Activated T-cell treated with anti-CD3 and anti-CD28 coated beads for 48 hours (primary cell): ENCODE measurements around the gene CLRN1.

Experiments
- DNase-seq: peaks from one replicate; pipeline ENCODE4 v3.0.0-alpha.2; 2020; ENCODE audit warnings: low read depth

CLRN1 gene

DNA sequence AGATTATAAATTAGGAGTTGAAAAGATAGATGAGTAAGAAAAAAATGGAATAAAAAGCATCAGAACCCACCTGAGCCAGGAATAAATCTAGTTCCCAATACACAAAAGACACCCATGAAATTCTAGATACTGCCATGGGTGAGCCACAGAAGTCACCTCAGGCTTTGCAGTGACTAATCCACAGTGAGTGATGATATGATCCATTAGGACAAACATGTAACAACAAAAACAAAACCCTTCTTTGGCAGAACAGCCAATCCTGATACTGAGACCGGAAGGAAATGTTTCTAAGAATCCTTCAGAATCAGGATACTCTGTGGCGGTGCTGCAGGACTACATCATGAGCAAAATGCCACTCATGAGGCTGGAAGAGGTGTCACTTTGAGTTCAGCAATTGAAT is 52.3 kb downstream of the CLRN1 start:
- no peak for DNase-seq

DNA sequence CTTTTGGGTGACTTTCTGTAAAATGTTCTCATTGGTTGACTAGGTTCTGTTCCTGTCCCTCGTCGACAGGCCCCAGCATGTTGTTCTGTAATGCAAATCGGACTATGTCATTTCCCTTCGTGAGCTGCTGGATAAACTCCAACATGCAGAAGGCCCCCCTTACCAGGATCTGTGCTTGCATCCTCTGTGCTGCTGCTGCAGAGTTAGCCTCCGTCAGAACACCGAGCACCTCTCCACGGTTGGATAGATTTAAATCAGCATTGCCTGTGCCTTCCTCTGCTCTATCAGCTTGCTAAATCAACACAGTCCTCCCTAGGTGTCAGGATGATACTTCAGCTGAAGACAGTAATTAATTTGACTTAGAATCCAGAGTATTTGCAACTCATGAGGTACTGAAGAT is 54.6 kb downstream of the CLRN1 start:
- DNase-seq: no peak

DNA sequence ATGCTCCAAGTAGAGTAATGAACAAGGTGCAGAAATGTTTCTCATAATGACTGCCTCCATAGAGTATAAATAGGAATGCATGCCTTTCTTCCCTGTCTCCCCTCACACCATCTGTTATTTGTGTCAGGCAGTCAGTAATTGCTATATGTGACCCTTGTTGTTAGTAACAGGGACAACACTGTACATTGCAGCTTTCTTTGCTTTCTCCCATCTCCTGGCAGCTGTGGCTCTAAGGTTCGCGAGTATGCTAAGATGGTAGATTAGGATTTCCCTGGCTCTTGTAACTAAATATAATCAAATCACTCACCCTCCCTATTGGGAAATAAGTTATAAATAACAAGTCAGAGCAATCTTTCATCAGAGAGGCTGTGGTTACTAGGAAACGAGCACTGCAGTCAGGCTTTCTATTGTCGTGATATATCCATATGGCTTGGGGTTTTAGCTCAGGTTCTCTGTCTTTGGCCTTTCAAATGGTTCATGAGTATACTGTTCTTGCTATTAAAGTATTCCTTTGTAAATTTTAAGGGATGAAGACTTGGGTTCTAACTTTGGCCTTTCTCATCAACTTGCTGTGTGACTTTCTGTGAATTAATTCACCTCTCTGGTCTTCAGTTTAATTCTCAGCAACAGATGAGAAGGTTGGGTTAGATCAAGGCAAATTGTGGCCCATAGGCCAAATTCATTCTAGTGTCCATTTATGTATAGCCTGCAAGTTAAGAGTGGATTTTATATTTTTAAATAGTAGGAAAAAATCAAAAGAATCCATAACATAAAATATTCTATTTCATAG is 59.2 kb downstream of the CLRN1 start:
- no peak for DNase-seq

DNA sequence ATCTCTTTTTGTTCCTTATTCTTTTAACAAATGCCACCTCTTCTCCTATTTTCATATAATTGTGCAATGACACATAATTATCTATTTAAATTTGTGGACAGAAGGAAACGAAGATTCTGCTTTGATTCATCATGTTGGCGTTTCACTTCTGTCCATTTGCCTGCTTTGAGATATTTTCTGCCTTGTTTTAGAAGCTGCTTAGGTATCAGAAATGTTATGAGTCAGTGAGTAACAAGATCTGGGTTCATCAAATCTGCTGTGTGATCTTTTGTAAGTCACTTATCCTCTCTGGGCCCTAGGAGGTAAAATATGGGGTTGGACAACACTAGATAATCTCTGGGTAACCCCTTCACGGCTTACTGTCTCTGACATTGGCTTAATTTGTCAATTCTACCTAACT is 60.0 kb downstream of the CLRN1 start:
- no peak for DNase-seq

DNA sequence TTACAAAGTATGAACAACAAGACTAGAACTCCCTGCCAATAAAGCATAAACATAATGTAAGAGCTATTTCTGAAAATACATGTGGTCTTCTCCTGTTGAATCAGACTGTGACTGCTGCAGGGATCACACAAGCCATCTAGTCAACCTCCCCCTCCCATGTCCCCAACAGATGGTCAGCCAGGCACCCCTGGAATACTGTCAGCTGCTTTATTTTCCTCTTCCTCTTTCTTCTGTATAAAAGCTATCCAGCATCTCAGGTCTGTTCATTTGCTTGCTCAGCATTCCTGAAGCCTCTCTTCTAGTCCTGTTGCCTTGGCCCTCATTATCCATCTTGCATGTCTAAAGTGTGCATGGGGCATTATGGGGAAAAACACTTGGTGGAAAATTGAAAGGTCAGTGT is 60.8 kb downstream of the CLRN1 start:
- DNase-seq: no peak

DNA sequence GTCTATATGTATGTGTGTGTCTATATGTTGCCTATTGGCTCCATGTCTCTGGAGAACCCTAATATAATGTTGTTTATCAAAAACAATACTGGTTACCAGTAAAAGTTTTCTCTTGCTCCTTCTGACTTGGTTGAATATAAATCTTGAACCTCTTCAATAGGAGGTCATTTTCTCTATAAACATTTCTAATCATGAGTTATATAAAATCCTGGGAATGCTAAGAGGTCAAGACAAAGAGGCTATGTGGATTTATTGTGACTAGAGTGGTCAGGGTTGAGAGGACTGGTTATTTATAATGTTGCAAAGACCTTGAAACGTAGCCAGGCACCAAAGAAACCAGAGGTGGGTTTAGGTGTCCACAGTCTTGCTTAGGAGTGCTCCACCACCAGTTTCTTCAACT is 66.1 kb downstream of the CLRN1 start:
- no peak for DNase-seq

DNA sequence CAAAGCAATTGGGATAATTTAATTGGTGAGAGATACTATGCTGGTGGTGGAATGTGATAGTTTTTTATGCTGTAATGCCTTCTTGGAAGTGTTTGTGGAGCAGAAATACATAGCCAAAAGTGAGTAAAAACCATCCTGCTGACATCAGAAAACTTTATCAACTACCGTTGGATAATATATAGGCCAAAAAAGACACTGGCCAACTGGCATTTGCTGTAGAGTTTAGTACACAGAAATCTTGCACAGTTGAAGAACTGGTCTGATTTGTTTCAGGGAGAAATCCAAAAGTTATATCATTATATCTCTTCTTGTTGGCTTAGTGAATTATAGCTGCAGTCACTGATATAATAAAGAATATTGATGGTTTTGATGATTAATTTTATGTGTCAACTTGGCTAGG is 66.8 kb downstream of the CLRN1 start:
- DNase-seq: no peak

DNA sequence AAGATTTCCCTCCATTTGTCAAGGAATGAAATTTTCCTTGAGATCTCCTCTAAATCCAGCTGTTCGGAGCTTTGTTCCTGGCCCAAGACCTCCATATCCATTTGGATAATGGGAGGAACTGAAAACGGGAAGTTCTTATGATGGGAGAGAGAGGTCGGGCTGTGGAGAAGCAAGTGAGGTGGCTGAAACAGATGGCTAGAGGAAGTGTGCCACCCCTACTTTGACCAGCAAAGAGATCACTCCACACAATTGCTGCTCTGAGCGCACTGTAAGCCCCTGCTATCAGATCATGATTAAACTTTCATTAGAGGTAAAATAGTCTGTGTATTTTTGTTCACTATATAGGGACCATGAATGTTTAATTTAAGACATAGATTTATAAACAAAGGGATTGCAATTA is 67.2 kb downstream of the CLRN1 start, which contains the start of gene MINDY4B:
TSS of gene MINDY4B (minus strand) at position 101 of the 400 bp plus-strand sequence. CDS start at position 101, 0 bp downstream.
- DNase-seq: no peak

DNA sequence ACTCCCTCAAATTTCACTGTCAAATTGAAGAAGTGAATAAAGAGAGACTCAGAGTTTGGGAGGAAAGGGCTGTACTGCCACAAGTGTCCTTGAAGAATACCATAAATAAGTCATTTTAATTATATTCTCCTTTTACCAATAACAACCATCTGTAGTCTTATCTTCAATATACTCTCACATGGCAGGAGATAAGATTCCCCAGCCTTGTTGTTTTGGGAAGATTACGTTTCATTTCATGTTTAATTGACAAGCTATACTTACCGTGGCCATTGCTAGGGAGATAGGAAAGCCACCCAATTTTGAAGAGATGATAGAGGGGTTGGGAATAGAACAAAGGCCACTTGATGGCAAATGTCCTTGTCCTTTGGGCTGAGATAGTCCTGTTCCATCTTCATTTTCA is 69.5 kb downstream of the CLRN1 start:
- DNase-seq: no peak

DNA sequence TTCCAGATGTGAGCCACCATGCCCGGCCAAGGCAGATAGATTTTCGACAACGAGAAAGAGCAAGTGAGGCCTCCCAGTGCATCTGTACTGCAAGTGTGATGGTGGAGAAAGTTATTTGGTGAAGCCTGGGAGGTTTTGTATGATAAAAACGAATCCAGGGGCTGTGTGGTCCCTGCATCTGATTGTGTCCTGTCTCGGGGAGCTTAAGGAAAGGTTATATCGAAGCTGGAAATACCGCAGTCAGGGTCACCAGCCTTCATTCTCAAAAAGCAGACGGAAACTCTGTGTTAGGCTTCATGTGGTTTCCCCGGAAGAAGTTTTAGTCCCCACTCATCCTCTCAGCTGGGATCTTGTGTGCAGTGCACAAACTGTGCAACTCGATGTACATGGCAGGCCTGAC is 70.7 kb downstream of the CLRN1 start:
- DNase-seq: no peak

DNA sequence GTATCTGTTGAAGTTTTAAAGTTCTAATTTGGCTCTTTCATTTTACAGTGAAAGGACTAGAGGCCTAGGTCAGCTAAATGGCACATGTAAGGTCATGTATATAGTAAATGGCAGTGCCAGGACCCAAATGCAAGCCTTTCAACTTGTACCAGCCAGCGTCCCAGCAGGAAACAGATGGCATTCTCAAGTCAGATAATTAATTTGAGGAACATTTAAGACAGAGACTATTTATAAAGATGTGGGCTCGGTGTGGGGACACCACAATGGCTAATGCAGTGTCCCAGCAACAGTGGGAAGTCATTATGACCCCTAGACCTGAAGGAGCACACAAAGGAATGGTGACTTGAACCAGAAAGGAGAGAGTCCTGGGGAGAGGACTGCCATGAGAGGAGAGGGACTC is 73.4 kb downstream of the CLRN1 start:
- no peak for DNase-seq

DNA sequence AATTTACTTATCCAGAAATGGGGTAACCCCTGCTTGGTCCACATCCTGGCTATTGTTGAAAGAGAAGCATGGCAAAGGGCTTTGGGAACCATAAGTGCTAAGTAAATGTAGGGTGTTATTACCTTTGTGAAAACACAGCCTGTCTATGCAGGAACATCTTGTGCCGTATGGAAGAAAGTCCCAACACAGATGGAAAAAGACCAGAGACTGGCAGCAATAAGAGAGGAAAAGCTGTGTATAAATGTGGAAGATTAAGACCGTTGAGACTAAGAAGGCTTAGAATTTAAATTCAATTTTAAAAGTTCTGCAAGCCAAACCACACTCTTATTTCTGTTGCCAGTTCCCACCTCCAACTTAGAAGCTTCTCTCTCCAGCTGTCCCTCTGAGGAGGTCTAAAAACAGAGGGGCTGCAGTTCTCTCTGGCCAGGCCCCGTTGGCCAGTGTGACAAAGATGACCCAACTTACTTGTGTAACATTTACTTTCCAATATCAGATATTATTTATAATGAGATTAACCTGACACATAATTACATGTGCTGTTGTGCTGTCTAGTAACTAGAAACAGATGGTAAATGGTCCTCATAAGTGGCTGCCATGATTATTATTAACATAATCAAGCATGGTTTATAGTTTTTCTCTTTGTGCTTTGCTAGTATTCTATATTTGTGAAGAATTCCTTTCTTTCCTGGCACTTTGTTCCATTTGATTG is 74.3 kb downstream of the CLRN1 start:
- no peak for DNase-seq

DNA sequence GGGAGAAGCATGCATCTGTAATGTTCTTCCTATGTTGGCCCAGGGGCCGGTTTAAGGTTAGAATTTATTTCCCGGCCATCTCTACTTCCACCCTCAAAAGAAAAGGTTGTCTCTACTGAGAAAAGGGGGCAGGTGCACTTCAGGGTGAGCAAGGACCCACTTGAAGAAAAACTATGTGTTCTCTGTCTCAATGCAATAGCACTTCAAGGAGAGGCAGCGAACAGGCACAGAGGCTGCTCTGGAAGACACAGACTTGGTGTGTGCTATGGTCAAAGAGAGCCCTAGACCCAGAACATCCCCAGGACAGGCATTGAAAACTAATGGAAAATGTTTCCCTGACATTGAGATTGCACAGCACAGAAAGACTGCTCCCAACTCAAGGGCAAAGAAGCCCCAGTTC is 74.9 kb downstream of the CLRN1 start:
- no peak for DNase-seq

DNA sequence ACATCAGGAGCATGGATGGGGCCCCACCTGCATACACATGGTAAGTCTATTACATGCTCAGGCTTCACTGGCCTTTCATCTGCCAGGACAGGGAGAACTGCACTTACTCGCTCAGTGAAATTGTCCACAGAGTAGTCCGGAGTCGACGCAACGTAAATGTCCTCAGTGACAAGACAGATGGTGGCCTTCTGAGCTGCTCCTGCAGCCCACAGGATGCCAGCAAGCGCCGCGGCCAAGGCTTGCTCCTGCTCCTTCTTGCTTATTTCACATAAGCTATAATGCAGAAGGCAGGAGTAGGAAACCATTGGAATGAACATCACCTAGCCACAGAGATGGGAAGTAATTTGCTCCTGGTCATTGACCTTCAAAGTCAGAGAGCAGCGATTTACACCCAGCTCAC is 81.7 kb downstream of the CLRN1 start:
- DNase-seq: no peak

DNA sequence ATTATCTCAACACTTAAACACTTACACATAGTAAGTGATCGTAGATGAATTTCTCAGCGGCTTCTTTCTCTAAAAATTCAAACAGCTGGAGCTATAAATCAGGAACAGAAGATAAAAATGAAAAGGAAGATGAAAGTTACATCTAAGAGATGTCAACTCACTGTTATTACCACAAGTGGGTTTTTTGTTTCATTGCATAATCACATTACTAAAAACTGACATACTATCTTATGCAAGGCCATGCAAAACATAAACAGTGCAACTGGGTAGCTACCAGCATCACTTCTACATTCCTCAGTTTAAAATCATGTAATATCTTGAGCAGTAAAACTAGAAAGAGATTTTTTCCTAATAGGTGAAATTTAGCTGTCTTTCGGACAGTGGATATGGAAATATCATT is 82.2 kb downstream of the CLRN1 start:
- no peak for DNase-seq

DNA sequence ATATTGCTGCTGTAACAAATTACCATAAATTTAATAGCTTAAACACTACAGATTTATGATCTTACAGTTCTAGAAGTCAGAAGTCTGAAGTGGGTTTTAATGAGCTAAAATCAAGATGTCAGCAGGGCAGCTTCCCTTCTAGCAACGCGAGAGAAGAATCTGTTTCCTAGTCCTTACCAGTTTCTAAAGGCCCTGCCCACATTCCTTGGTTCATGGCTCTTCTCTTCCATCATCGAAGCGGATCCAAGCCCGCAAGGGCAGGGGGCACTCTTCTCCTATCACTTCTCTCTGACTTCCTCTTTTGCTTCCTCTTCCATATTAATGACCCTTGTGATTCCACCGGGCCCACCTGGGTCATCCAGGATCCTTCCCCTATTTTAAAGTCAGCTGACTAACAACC is 83.4 kb downstream of the CLRN1 start:
- DNase-seq: no peak

DNA sequence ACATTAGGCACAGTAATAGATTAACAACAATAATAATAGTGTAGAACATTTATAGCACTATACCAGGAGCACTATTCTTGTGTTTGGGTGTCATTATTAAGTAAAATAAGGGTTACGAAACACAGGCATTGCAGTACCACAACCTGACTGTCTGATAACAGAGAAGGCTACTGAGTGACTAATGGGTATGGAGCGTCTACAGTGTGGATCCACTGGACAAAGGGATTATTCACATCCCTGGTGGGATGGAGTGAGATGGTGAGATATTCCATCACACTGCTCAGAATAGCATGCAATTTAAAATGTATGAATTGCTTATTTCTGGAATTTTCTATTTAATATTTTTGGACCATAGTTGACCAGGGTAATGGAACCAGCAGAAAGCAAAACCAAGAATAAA is 85.5 kb downstream of the CLRN1 start:
- no peak for DNase-seq

DNA sequence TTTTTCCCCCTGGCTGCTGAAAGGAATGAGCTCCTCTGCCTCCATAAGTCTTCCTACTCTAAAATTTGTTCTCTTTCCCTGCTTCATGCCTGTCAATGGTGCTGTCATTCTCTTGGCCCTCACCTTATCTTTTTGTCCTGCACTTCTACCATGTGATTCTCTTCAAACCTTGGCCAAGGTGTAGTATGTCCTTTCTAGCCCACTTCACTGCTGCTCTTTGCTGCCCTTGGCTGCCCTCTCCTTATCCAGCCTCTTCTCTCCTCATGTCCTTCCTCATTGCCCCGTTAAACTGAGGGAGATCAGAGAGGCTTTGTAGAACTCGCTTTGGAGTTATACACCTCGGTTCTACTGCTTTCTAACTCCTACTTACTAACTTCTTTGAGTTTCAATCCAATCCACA is 87.0 kb downstream of the CLRN1 start:
- no peak for DNase-seq

DNA sequence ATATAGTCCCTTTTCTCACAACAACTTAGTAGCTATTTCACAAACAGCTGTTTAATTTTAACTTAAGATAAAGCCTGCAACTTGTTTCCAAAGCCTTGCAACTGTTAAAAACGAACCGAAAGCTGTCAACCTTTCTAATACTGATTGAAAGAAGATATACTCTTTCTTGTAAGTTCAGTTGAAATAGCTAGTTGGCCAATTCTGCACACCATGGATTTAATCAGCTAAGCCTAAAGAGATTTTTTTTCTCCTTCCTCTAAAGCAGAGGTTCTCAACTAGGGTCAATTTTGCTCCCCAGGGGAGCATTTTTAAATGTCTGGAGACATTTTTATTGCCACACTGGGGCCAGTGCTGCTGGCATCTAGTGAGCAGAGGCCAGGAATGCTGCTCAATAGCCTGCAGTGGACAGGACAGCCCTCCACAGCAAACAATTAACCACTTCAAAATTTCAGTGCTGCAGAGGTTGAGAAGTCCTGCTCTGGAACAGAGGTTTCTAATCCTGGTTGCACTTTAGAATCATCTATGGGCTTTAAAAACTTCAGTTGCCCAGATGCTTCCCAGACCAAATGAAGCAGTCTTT is 93.4 kb downstream of the CLRN1 start:
- no peak for DNase-seq

DNA sequence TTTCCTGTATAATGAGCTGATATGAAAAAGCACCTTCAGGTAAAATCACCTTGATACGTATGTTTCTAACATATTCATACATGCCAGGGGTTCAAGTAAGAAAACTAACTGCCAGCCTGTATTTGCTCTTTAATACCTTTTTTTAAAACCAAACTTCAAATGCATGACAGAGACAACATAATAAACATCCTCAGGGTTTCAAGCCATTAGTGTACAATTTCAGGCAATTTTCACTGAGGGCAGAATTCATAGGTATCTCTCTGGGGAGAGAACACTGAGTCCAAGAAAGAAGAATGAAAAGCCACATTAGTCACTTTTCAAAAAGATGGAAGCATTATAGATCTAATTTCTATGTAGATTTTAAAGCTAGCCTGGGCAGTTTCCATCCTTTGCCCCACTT is 94.2 kb downstream of the CLRN1 start:
- DNase-seq: no peak

DNA sequence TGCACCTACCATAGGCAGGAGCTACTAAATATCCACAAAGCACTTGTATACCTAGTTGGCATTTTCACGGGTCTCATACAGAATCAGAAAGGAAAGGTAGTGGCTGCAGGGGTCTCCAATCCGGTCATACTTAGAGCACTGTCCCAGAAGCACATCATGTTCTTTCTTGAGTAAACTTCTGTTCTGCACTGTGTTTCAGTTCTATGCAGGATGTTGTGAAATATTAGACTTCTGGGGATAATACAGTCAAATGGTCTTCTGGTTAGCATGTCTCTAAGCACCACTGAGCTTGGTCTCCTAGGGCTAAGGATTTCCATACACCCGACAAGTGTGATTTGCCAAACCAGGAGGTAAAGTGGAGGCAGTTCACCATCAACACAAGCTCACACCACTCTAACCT is 95.2 kb downstream of the CLRN1 start:
- DNase-seq: no peak

DNA sequence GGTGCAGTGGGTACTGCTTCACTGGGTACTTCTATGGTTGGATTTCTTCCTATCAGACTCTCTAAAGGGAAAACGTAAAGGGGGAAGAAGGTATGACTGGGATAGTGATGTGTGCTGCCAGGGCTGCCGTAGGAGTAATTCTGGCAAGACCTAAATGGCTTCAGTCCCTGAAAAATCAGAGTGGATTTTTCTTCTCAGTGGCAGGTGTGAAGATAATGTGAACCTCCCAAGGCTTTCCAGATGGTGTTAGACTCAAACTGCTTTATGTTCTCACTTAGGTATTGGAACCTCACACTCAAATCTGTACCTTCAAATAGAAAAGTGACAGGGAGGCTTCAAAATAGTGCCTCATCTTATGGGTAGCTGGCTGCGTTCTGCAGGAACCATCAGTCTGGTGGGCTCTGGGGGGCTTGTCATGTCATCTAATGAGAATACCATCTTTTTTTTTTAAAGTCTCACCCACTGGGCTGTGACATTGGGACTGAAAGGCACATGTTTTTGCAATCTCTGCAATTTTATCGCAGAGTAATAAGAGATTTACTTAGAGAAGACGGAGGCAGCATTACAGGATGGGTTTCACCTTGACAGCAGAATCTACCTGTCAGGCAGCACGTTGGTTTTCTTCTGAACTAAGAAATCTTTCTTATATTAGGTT is 95.8 kb downstream of the CLRN1 start:
- DNase-seq: no peak
